ENCODE results near the gene FOXG1. TPM values are rescaled to one million over a fixed set of nuclear protein-coding genes. Genes with fewer than 3 reads are reported as not detected.

Gene FOXG1
- total RNA-seq, 2 experiments from 2014 or later = not detected

DNA sequence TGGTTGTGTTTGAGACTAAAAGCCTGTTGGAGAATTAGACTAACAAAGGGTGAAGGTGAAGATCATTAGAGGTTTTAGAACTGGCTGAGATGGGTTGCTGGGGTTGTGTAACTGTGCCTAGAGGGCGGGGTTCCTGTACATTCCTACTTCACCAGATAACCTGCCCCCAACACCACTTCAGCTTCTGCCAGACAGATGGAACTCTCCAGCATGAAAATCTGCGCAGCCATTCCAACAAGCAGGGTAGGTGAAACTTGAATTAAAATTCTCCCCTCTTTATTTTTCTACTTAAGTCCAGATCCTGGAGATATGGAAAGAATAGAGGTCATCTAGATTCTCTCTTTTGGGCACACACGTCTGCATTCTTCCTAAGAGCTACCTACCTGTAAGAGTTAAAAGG, 6.0 kb downstream of the FOXG1 start:
- ATAC-seq (no peak), DNase-seq (no peak)
- H3K27ac Mint-ChIP-seq = no peak overlapping the region
- peaks cover 16% of the 10 kb centered on the region for H3K36me3 Mint-ChIP-seq (ENCODE audit: low read depth)
- no peak overlapping the region for H3K4me3 Mint-ChIP-seq
- no peaks in the 10 kb centered on the region for H3K4me1 Mint-ChIP-seq (ENCODE audit: low read depth)
- ChIA-PET POLR2A (no interaction called here), CTCF (no interaction called here)
- peaks cover 13% of the 10 kb centered on the region for H3K9me3 Mint-ChIP-seq (ENCODE audit: insufficient read depth)
- H3K27me3 Mint-ChIP-seq (ENCODE audit: low read depth) = peaks cover 43% of the 10 kb centered on the region

DNA sequence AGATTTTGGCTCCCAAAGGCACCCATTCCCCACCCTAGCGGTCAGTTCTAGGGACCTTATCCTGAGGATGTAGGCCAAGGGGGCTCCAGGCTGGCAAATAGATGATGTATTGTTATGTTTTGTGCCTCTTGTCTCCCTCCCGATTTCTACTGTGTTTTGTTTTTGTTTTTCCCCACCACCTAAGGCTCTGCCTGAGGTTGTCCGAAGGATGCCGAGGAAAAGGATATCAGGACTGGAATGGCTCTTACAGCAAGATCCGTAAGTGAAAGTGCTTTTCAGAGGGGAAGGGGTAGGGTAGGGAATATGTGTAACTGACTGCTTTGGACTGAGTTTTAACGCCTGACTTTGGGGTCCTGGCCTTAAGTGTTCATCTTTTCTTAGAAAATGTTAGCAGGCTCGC, 6.6 kb downstream of the FOXG1 start:
- Mint-ChIP-seq H3K27ac (no peak overlapping the region), H3K9me3 (ENCODE audit: insufficient read depth) (peaks cover 13% of the 10 kb centered on the region), H3K36me3 (ENCODE audit: low read depth) (peaks cover 11% of the 10 kb centered on the region), H3K27me3 (ENCODE audit: low read depth) (peaks cover 42% of the 10 kb centered on the region), H3K4me3 (no peak overlapping the region), H3K4me1 (ENCODE audit: low read depth) (no peaks in the 10 kb centered on the region)
- DNase-seq (no peak), ATAC-seq (no peak)
- CTCF ChIA-PET = no interaction called here
- POLR2A ChIA-PET = no interaction called here

DNA sequence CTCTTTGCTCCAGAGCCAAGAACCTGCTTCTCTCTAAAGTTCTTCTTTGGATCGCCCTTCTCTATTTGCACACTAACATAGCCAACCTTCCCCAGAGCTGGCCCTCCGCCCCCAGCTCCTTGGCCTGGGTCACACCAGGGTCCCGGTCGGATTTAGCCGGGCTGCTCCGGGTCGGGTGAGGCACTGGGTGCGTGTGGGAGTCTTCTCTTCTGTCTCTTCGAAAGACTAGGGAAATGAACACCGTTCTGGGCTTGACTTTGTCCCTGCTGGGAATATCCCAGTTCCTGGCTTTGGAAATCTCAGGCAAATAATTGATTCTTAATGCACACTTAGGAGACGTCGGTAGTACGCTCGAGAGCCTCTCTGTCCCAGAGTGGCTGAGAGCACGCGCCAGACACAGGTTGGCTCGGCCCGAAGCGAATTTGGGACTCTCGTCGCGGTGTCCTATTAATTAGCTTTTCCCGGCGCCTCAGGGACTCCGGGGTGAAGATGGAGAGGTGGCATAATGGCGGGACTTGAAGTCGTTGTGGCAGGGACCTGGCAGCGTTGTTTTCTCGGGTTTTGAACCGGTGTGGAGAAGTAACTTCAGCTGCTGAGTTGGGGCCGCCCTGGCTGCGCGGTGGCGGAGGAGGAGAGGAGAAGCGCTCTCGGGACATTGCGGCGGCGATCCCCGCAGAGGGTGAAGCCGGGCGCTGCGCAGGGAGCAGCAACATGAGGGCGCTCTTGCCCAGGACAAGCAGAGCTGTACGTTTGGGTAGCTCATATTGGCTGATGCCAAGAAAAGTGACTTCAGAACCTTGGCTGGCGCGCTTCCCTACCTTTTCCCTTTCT, 7.5 kb downstream of the FOXG1 start:
- Mint-ChIP-seq H3K27me3 (ENCODE audit: low read depth) (peaks cover 37% of the 10 kb centered on the region), H3K36me3 (ENCODE audit: low read depth) (peaks cover 5% of the 10 kb centered on the region), H3K4me3 (no peak overlapping the region), H3K4me1 (ENCODE audit: low read depth) (no peaks in the 10 kb centered on the region), H3K27ac (no peak overlapping the region), H3K9me3 (ENCODE audit: insufficient read depth) (peaks cover 13% of the 10 kb centered on the region)
- DNase-seq = no peak
- CTCF ChIA-PET = interaction anchor here (0.9 to 1.1 kb wide), 2 partner anchors 18 to 19 kb away, joined by 3 to 4 read pairs; no protein-coding TSS in a partner anchor
- POLR2A ChIA-PET = no interaction called here
- ATAC-seq = no peak

DNA sequence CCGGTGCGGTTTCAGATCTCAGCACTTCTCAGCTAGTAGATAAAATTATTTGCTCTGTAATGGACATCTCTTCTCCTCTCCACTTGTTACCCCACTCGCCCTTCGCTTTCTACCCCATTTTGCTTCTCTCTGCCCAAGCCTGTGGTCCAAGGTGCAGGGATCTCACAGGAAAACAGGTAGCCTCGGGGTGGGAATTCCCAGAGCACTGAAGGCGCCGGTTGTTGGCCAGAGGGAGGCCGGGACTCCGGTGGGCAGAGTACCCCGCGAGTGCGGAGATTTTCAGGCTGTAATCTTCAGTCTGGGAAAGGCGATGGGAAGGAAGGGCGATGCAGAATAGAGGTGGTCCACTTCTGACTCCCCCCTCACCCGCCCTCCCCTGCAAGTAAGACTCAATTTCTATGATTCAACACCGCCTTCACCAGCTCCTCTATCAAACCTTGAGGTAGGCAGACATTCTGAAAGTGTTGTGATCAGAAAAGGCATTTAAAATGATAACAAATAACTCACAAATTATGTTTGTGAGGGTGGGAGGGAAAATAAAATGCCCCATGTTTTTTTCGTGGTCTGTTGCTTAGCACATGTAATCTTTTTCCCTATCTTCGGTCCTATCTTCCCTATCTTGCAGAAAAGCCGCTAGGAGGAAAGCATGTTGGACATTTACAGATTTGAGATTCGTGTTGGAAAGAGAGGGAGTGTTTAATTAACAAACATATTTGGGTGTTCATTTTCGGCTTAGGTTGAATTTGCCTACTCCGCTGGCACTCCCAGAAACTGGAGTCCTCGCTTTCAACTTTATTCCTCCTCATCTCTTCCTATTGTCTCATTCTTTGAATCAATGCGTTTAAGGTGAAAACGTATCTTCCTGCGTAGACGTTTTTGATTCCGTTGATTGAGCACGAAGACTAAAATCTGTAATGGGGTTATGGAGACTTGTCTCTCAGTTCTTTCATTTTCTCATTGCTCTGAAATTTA, 8.5 kb downstream of the FOXG1 start:
- peaks cover 37% of the 10 kb centered on the region for H3K27me3 Mint-ChIP-seq (ENCODE audit: low read depth)
- no peak for DNase-seq
- peaks cover 5% of the 10 kb centered on the region for H3K36me3 Mint-ChIP-seq (ENCODE audit: low read depth)
- no peaks in the 10 kb centered on the region for H3K4me1 Mint-ChIP-seq (ENCODE audit: low read depth)
- no peak overlapping the region for H3K27ac Mint-ChIP-seq
- no peak for ATAC-seq
- ChIA-PET CTCF (interaction anchor here (0.9 to 1.1 kb wide), 2 partner anchors 19 to 20 kb away, joined by 3 to 4 read pairs; no protein-coding TSS in a partner anchor), POLR2A (no interaction called here)
- no peak overlapping the region for H3K4me3 Mint-ChIP-seq
- peaks cover 13% of the 10 kb centered on the region for H3K9me3 Mint-ChIP-seq (ENCODE audit: insufficient read depth)

DNA sequence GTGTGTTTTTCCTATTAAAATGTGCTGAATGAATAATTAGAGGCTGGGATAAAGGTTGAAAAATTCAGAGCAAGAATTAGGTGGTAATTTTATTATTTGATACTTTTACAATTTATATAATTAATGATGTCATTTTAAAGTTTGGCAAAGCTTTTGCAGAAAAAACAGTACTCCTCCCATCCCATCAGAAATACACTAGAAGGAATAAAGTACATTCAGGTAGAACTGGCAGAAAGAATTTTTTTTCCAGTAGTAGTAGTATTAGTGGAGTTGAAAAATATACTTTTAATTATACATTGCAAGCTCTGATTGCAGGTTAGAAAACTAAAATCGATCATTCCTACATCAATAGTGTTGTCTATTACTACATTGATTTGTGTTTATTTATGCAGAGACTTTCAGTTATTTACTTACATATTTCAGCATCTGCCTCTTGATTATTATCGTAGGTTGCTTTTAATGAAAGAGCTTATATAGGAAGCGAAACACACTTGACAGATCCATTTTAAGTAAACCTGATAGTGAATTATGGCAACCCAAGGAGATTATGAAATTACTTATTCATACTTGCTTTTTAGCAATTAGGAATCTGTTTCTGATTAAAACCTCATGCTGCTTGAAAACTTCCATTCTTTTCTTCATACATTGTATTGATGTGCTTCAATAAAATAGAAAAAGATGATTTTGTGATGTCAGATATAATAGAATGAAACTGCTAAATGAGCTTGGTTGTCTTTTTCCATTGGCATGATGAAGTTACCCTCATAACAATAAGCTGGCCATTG, 10.1 kb downstream of the FOXG1 start:
- Mint-ChIP-seq H3K27me3 (ENCODE audit: low read depth) (peaks cover 38% of the 10 kb centered on the region), H3K4me1 (ENCODE audit: low read depth) (no peaks in the 10 kb centered on the region), H3K27ac (no peak overlapping the region), H3K36me3 (ENCODE audit: low read depth) (peaks cover 5% of the 10 kb centered on the region), H3K9me3 (ENCODE audit: insufficient read depth) (peaks cover 13% of the 10 kb centered on the region), H3K4me3 (no peak overlapping the region)
- no peak for DNase-seq
- CTCF ChIA-PET = no interaction called here
- POLR2A ChIA-PET = no interaction called here
- no peak for ATAC-seq

DNA sequence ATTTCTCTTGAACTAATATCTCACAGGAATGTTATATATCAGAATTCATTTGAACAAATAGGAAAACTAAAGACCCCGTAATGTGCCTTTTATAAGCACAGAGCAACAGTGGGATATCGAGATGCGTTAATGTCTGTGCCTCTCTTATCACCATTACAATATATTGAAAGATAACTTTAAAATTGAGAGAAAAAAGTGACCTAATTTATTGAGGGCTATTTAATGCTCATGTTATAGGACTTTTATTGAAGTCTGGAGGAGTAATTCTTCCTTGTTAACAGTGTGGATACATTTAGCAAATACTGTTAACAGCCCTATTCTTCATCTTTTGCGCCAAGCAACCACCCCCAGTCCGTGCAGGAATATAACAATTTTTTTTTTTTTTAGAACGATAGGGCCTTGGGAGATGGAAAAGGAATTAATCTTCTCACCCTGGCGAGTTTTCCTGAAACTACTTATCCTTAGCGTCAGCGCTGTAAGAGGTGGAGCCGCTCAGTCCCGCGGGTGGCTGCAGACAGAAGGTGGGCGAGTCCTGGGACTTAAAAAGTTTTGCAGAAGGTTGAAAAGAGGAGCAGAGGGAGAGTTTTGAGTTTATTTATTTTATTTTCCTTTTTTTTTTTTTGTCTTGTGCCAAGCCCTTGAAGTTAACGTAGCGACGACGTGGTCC, 11.0 kb downstream of the FOXG1 start:
- no peak overlapping the region for H3K27ac Mint-ChIP-seq
- DNase-seq (no peak), ATAC-seq (no peak)
- H3K4me1 Mint-ChIP-seq (ENCODE audit: low read depth) = no peaks in the 10 kb centered on the region
- peaks cover 5% of the 10 kb centered on the region for H3K36me3 Mint-ChIP-seq (ENCODE audit: low read depth)
- ChIA-PET POLR2A (no interaction called here), CTCF (no interaction called here)
- H3K9me3 Mint-ChIP-seq (ENCODE audit: insufficient read depth) = peaks cover 13% of the 10 kb centered on the region
- H3K27me3 Mint-ChIP-seq (ENCODE audit: low read depth) = peaks cover 35% of the 10 kb centered on the region
- H3K4me3 Mint-ChIP-seq = no peak overlapping the region

DNA sequence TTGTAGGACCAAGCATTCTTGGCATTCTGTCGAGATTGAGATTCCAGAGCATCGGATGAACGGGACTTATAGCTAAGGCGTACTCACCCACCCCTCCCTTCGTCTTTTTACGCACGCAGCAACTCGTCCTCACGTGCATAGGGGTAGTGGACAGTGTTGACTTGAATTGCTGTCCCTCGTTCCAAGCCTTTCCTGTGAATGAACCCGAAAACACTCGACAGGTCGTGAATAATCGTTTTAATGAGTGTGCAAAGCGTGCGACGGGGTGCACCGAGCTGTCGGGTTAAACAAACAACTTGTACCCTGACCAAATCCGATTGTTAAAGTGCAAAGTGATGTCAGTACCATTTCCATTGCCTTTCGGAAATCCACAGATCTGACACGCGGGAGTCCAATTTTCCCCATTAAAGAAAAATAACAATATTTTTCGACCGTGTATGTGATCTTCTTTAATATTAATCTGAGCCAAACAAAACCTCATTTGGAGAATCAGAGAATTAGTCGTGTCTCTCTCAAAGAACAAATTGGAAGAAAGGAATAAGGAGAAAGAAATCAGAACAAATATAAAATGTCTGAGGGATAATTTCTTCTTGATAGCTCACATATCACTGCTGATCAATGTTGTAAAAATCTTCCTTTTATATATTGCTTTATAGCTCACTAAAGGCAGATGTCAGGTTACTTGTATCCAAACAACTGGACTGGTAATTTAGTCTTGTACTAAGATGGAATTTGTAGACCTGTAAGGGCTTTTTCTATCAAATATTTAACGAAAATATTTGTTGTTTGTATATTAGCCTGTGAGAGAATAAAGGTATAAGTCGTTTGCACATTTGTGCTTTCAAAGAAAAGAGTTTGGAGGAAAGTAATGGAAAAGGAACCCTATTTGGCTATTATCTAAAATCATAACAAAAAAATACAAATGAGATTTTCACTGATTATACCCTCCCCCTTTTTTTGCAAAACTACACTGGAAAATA, 11.8 kb downstream of the FOXG1 start:
- DNase-seq (no peak), ATAC-seq (no peak)
- H3K4me1 Mint-ChIP-seq (ENCODE audit: low read depth) = no peaks in the 10 kb centered on the region
- no peak overlapping the region for H3K27ac Mint-ChIP-seq
- CTCF ChIA-PET = no interaction called here
- peaks cover 13% of the 10 kb centered on the region for H3K9me3 Mint-ChIP-seq (ENCODE audit: insufficient read depth)
- peaks cover 5% of the 10 kb centered on the region for H3K36me3 Mint-ChIP-seq (ENCODE audit: low read depth)
- POLR2A ChIA-PET = no interaction called here
- H3K4me3 Mint-ChIP-seq = no peak overlapping the region
- H3K27me3 Mint-ChIP-seq (ENCODE audit: low read depth) = peaks cover 33% of the 10 kb centered on the region

DNA sequence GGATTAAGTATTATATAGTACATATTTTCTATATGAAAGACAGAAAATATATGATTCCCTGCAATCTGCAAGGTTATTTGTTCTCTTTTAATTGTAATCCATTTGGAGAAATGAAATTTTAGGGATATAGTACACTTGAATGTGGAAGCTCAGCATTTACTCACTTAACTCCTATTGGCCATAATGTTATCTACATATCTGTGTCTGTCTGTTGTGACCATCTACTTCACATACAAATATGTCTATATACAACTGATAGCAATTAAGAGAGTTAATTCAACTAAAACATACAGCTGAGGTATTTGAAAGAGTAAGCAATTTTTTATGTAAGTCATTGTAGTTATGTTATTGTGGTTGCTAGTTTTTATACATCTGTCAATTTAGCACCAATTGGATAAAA, 12.9 kb downstream of the FOXG1 start:
- POLR2A ChIA-PET = no interaction called here
- ATAC-seq (no peak), DNase-seq (no peak)
- H3K27me3 Mint-ChIP-seq (ENCODE audit: low read depth) = peaks cover 34% of the 10 kb centered on the region
- peaks cover 7% of the 10 kb centered on the region for H3K9me3 Mint-ChIP-seq (ENCODE audit: insufficient read depth)
- H3K36me3 Mint-ChIP-seq (ENCODE audit: low read depth) = no peaks in the 10 kb centered on the region
- no peaks in the 10 kb centered on the region for H3K4me1 Mint-ChIP-seq (ENCODE audit: low read depth)
- no peak overlapping the region for H3K4me3 Mint-ChIP-seq
- CTCF ChIA-PET = interaction anchor here (0.6 kb wide), 1 partner anchor 387 kb away, joined by 3 read pairs; no protein-coding TSS in a partner anchor
- H3K27ac Mint-ChIP-seq = no peak overlapping the region

DNA sequence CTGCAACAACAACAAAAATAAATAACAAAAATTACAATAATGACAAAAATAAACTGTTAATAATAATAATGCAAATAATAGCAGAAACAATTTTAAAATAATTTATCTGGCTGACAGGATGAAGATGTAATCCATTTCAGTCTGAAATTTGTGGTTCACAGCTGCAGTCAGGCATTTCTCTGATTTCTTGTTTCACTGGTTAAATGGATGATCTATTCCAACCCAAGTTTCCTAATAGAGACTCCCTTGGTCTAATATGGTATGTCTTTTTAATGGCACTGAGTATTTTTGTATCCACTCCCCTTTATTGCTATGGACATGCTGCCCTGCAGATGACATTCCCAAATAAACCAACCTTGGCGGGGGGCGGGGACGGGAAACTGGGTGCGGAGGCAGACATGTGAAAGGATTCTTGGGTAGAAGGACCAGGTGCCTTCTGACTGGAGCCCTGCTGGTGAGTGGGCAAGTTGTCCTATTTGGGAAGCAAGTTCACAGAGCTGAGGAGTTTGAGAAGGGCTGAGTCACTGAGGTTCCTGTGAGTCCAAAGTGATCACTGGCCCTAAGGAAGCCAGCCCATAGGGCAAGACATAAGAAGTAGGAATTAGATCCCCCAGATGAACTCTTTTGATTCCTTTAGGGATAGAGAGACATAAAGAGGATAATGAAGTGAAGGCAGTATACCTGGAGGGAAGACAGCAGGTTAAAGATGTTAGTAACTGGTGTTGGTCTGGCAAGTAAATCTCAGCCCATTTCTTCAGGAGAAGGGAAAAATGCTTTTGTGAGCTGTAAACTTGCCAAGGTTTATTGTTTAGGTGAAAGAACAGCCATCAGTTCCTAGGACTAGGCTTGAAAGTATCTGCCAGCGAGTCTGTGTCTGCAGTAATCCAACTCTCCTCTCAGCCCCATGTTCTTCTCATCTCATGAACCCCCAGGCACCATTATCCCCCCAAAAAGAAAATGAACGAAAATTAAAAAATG, 14.5 kb downstream of the FOXG1 start:
- Mint-ChIP-seq H3K9me3 (ENCODE audit: insufficient read depth) (no peaks in the 10 kb centered on the region), H3K4me3 (no peak overlapping the region), H3K4me1 (ENCODE audit: low read depth) (peaks cover 4% of the 10 kb centered on the region), H3K36me3 (ENCODE audit: low read depth) (peaks cover 2% of the 10 kb centered on the region), H3K27ac (no peak overlapping the region), H3K27me3 (ENCODE audit: low read depth) (peaks cover 27% of the 10 kb centered on the region)
- ChIA-PET CTCF (no interaction called here), POLR2A (no interaction called here)
- ATAC-seq (no peak), DNase-seq (no peak)

DNA sequence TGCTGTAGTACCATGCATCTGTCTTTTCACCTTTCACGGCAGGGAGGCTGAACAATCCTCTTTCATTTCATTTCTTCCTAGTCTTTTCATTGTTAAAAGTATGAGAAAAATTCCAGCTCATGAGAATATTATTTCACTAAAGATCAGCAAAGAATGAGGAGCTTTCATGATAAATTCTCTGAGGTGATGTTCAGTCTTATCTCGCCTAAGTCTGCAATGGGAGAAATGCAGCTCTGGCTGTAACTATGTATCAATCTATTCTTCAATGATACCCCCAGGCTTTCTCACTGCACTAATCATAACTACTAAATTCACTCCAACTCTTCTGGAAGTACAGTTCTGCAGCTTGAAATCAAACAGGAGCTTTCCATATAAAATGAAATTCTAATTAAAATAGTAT, 15.7 kb downstream of the FOXG1 start:
- Mint-ChIP-seq H3K27ac (no peak overlapping the region), H3K36me3 (ENCODE audit: low read depth) (peaks cover 2% of the 10 kb centered on the region), H3K27me3 (ENCODE audit: low read depth) (peaks cover 27% of the 10 kb centered on the region), H3K9me3 (ENCODE audit: insufficient read depth) (peaks cover 3% of the 10 kb centered on the region), H3K4me3 (no peak overlapping the region), H3K4me1 (ENCODE audit: low read depth) (peaks cover 4% of the 10 kb centered on the region)
- POLR2A ChIA-PET = no interaction called here
- CTCF ChIA-PET = no interaction called here
- DNase-seq (no peak), ATAC-seq (no peak)
